K562 (cell line): ENCODE measurements around the gene FTL. TPM values are rescaled to one million over a fixed set of nuclear protein-coding genes. Genes with fewer than 3 reads are reported as not detected.

Source experiments
- ARNT ChIP-seq, 2 experiments: fragments of 450-650 bp; IDR thresholded peaks; 2 replicates each; pipeline ENCODE4 v1.6.1; 2016; ENCODE audit warnings: mild to moderate bottlenecking in 1 of 2
- BRD4 ChIP-seq: fragments of 200-600 bp; sonication (generic); IDR thresholded peaks from 2 replicates; pipeline ENCODE4 v1.6.1; 2017; ENCODE audit warnings: inconsistent platforms
- CCAR2 ChIP-seq: fragments of 200-400 bp; formaldehyde crosslinking; IDR thresholded peaks from 2 replicates; pipeline ENCODE4 v1.6.1; 2017; ENCODE audit warnings: mild to moderate bottlenecking, low read depth, low read length
- CHD4 ChIP-seq: fragments of 200-600 bp; sonication (generic); IDR thresholded peaks from 3 replicates; pipeline ENCODE4 v1.6.1; 2012; ENCODE audit warnings: low read depth, mild to moderate bottlenecking, mixed read lengths, low read length, inconsistent platforms; ENCODE audit not compliant: insufficient read depth, insufficient replicate concordance, poor library complexity, severe bottlenecking
- E2F4 ChIP-seq: sonication (generic); formaldehyde crosslinking; IDR thresholded peaks from 2 replicates; pipeline ENCODE4 v1.8.0; 2022; ENCODE audit warnings: mild to moderate bottlenecking, low read depth, missing genetic modification reagents
- FOXM1 ChIP-seq, 2 experiments: fragments of 450-650 bp in 1 of 2; sonication (generic) in 1 of 2; formaldehyde crosslinking in 1 of 2; IDR thresholded peaks; 2 replicates each; pipeline versions ENCODE4 v1.6.1 to v1.9.0; 2017 to 2022; ENCODE audit warnings: low read depth in 2 of 2, mild to moderate bottlenecking in 2 of 2, missing genetic modification reagents in 1 of 2, moderate library complexity in 1 of 2
- GATA2 ChIP-seq: sonication (generic); formaldehyde crosslinking; IDR thresholded peaks from 2 replicates; pipeline ENCODE4 v1.4.0; 2020; ENCODE audit warnings: mild to moderate bottlenecking, missing genetic modification reagents
- GTF2A2 ChIP-seq: IDR thresholded peaks from 2 replicates; pipeline ENCODE4 v1.6.1; 2016; ENCODE audit warnings: mild to moderate bottlenecking, missing genetic modification characterization, missing compliant biosample characterization
- NBN ChIP-seq: fragments of 450-650 bp; IDR thresholded peaks from 2 replicates; pipeline ENCODE4 v1.6.1; 2016; ENCODE audit warnings: low read depth, mild to moderate bottlenecking
- PKNOX1 ChIP-seq: fragments of 450-650 bp; IDR thresholded peaks from 2 replicates; pipeline ENCODE4 v1.6.1; 2016
- POLR2A ChIP-seq: fragments of 450-650 bp; conservative IDR thresholded peaks from 2 replicates; pipeline ENCODE4 v1.6.1; 2016
- SMARCA4 ChIP-seq: fragments of 450-650 bp; IDR thresholded peaks from 2 replicates; pipeline ENCODE4 v1.6.1; 2016
- SMARCC2 ChIP-seq: fragments of 450-650 bp; IDR thresholded peaks from 2 replicates; pipeline ENCODE4 v1.6.1; 2017; ENCODE audit warnings: antibody characterized with exemption, moderate library complexity, mild to moderate bottlenecking, low read depth
- SMARCE1 ChIP-seq: fragments of 450-650 bp; IDR thresholded peaks from 2 replicates; pipeline ENCODE4 v1.7.1; 2016; ENCODE audit warnings: mild to moderate bottlenecking
- TEAD2 ChIP-seq: fragments of 450-650 bp; IDR thresholded peaks from 2 replicates; pipeline ENCODE4 v1.6.1; 2016; ENCODE audit warnings: missing genetic modification characterization, control low read depth, missing compliant biosample characterization
- XRCC5 ChIP-seq: fragments of 200-400 bp; formaldehyde crosslinking; IDR thresholded peaks from 2 replicates; pipeline ENCODE4 v1.6.1; 2017; ENCODE audit warnings: low read depth, mild to moderate bottlenecking, low read length
- ZNF121 ChIP-seq: sonication (generic); formaldehyde crosslinking; conservative IDR thresholded peaks from 2 replicates; pipeline ENCODE4 v1.8.0; 2022; ENCODE audit warnings: missing genetic modification reagents
- ZNF232 ChIP-seq: sonication (generic); formaldehyde crosslinking; IDR thresholded peaks from 2 replicates; pipeline ENCODE4 v1.8.0; 2022; ENCODE audit warnings: mild to moderate bottlenecking, missing genetic modification reagents
- ZNF384 ChIP-seq: IDR thresholded peaks from 2 replicates; pipeline ENCODE4 v1.6.1; 2012; ENCODE audit warnings: low read depth, low read length, improper control_type of control experiment
- ZNF592 ChIP-seq: fragments of 450-650 bp; IDR thresholded peaks from 2 replicates; pipeline ENCODE4 v1.6.1; 2017; ENCODE audit warnings: antibody characterized with exemption, mild to moderate bottlenecking
- ZNF655 ChIP-seq: fragments of 250-450 bp; sonication (Bioruptor Pico); IDR thresholded peaks from 2 replicates; pipeline ENCODE4 v1.5.0; 2021
- polyA plus RNA-seq, 8 experiments: library from polyadenylated mRNA; depleted of rRNA in 4 of 8; stranded (reverse) in 5 of 8; unstranded in 3 of 8; fragments of >200 nt; fragmentation: Nextera tagmentation in 2 of 8; fragmentation: Illumina TruSeq in 1 of 8; extraction: Ambion mirVana in 2 of 8; extraction: Trizol in 1 of 8; gene quantifications; 2 replicates each; pipeline versions ENCODE4 v1.2.1 to v1.2.3, GENCODE V29; 2011 to 2014; ENCODE audit warnings: inconsistent platforms in 1 of 8, missing spikeins in 1 of 8
- total RNA-seq, 7 experiments: library from RNA; depleted of rRNA in 6 of 7; stranded (reverse); fragments of >200 nt in 6 of 7; fragmentation: Illumina TruSeq in 2 of 7; extraction: Trizol in 2 of 7; gene quantifications; 2 replicates each; pipeline versions ENCODE4 v1.2.1 to v1.2.3, GENCODE V29; 2011 to 2021; ENCODE audit warnings: low replicate concordance in 1 of 7

The FTL gene
- total and polyA plus RNA-seq, 9 of the 15 experiments (the other 6 are each of a cell fraction or from before 2014, with no cell fraction given) = 1,231 to 27,415 (median 3,965) TPM

- TF ChIP-seq ZNF655 (no peak), SMARCC2 (0 out of 2 replicates have a peak, but pooled peaks have one; percentile 24), BRD4 (no peak), ZNF232 (no peak), CCAR2 (no peak), ZNF384 (peak; percentile 62), PKNOX1 (no peak), ARNT (IDR thresholded peaks at IDR 0.05) (peak in 1 of 2 experiments; percentile 53; a peak in 1 of 4 replicates), E2F4 (CRISPR knock-in tag) (no peak), POLR2A (peak; percentile 63; the same call in 1 of the 2 replicates), CHD4 (no peak), XRCC5 (peak; percentile 21; the same call in 1 of the 2 replicates), TEAD2 (tag) (no peak), FOXM1 (IDR thresholded peaks at IDR 0.05; ENCODE audit: low read depth) (0 out of 2 replicates have a peak, but pooled peaks have one; percentile 23), FOXM1 (CRISPR knock-in tag; IDR thresholded peaks at IDR 0.05; ENCODE audit: low read depth) (no peak), GATA2 (CRISPR knock-in tag) (no peak), ZNF592 (0 out of 2 replicates have a peak, but pooled peaks have one; percentile 66), GTF2A2 (tag) (no peak), SMARCE1 (peak; percentile 49; the same call in 1 of the 2 replicates), NBN (peak; percentile 55; the same call in 1 of the 2 replicates), SMARCA4 (peak; percentile 57; the same call in 1 of the 2 replicates), ZNF121 (peak; percentile 95)
Observed at GRCh38 chr19:48953990-48954594, 11.0 kb upstream of the FTL start (continued).
